Stimulated activated CD4-positive, alpha-beta T cell treated with anti-CD3 and anti-CD28 coated beads, Interleukin-2, amount 100 ng/mL, for 4 hours (primary cell): ENCODE measurements around the gene LCN12.

Experiments used
- DNase-seq: peaks from one replicate; pipeline ENCODE4 v3.0.0-alpha.2; 2020; ENCODE audit warnings: low read depth

Gene LCN12, protein sequence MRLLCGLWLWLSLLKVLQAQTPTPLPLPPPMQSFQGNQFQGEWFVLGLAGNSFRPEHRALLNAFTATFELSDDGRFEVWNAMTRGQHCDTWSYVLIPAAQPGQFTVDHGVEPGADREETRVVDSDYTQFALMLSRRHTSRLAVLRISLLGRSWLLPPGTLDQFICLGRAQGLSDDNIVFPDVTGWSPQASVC

DNA sequence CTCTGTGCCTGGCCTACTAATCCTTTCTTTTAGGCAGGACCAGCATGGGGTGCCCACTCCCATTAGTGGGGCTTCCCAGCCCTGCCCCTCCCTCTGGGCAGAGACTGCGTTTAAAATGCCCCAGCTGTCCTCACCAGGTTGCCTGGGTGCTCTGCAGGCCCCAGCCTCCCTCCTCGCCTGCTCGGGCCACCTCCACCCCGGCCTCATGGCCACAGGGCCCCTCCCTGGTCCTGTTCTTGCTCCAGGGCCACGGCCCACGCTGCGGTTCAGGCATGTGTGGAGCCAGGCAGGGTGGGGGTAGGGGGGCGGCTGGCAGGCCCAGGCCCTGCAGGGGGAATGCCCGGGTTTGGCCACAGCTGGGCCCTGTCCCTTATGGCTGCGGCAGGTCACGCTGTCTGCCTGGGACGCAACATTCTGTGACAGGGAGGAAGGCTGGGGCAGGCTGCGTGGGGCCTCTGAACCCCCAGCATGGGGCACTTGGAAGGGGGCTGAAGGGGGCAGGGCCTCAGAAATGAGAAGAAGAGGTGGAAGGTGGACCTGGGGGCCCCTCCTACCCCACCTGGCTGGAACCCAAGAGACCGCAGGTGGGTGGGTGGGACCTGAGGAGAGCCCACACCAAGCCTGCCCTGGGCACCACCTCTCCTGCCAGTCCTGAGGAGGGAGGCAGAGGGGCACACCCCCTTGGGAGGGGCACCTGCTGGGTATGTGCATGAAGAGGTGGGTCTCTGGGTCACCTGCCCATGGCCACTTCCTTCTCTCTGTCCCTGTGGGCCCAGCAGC is at the start of gene LCN12:
LCN12 (plus strand) TSS at position 733 of the 780 bp plus-strand sequence. CDS start 55 bp downstream, outside the sequence.
- no peak for DNase-seq

DNA sequence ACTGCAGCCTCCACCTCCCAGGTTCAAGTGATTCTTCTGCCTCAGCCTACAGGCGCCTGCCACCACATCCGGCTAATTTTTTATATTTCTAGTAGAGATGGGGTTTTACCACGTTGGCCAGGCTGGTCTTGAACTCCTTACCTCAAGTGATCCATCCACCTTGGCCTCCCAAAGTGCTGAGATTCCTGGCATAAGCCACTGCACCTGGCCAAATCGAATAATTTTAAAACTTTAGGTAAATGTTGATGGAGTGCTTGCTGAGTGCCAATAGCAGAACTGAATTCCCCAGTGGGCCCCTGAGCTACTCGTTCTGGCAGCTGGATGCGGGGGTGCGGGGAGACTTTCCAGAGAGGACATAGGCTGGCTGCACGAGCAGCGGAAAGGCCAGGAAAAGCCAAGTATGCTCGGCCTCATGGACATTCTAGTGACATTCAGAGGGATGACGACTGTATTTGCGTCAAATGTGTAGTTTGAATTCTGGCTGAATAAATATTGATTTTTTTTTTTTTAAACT is 49.0 kb upstream of the LCN12 start:
- DNase-seq: no peak

DNA sequence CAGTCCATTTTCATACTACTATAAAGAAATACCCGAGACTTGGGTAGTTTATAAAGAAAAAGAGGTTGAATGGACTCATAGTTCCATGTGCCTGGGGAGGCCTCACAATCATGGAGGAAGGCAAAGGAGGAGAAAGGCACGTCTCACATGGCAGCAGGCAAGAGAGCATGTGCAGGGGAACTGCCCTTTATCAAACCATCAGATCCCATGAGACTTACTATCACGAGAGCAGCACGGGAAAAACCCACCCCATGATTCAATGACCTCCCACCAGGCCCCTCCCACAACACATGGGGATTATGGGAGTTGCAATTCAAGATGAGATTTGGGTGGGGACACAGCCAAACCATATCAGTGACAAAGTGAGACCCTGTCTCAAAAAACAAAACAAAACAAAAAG is 45.8 kb upstream of the LCN12 start:
- no peak for DNase-seq

DNA sequence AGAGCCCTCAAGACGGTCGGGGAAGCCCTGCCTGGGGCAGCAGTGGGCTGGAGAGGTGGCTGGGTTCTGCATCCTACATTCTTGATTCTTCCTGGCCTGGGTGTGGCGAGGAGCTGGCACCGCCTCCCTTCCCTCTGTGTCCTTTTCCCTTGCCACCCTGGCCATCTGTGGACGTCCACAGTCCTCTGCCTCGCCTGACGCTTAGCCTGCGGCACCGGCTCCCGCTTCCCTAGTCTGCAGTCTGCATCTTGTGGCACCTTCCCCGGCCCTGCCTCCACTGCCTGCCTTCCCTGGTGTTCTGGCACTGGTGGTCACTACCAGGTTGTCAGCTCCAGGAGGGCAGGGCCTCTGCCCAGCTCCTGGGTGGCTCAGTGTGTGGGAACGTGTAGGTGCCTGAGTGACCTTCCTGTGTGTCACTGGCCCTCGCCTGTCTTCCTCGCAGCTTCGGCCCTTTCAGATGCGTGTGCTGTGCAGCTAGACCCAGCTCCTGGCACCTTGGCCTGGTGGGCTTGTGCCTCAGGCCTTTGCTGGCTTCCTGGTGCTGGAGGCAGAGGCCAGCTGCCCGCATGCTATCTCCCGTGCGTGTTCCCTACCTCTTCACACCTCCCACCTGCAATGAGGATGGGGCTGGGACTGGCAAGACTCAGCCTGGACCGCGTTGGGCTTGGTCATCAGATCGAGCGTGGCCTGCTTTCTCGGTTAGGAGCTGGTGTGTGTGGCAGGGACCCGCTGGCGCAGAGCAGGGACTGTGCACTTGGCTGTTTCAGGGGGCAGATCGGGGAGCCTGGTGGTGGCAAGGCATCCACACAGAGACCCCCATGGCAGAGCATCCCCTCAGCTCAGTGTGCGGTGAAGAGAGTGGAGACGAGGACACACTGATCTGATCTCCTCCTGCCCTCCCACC is 44.8 kb upstream of the LCN12 start:
- DNase-seq: no peak

DNA sequence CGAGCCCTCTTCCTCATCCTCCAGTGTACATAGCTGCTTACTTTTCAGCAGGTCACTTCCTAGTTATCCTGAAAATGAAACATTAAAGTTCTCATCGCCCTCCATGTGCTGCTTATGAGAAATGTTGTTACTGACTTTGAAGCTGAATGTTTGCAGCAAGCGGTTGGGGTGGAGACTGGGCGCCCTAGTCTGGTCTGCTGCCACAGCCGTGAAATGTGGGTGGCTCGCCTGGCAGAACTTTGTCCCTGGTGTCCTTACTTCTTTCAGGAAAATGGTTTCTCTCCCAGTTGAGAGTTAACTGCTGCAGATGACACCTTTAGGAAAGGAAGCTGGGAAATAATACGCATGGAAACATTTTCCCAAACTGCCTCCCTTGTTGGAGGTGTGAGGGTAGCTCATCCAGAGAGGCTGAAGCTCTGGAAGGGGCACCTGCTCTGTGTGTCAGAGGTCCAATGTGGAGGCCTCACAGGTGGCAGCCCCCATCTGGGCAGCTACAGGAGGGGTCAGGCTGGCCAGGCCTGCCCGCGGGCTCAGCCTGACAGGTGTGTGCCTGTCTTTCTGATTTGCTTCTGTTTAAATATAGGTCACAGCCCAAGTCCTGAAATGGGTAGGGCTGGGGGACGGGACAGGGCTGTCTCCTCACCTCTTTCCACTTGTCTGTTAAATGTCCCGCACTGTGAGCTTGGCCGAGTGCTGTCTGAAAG is 41.7 kb upstream of the LCN12 start:
- DNase-seq: no peak

DNA sequence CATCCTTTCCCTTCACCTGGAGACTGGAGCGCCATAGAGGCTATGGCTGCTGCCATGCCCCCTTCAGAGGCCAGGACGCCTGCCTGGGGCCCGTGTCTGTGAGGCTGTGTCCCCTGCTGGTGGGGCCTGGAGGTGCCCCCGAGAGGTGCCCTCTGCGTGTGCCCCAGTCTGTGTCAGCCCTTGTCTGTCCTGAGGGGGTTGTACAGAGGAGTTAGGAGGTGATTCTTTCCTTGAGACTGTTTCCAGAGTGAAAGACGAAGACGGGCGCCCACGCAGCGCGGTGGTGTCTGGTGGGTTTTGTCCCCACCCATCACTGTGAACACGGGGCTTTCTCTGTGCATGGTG is 41.2 kb upstream of the LCN12 start:
- no peak for DNase-seq

DNA sequence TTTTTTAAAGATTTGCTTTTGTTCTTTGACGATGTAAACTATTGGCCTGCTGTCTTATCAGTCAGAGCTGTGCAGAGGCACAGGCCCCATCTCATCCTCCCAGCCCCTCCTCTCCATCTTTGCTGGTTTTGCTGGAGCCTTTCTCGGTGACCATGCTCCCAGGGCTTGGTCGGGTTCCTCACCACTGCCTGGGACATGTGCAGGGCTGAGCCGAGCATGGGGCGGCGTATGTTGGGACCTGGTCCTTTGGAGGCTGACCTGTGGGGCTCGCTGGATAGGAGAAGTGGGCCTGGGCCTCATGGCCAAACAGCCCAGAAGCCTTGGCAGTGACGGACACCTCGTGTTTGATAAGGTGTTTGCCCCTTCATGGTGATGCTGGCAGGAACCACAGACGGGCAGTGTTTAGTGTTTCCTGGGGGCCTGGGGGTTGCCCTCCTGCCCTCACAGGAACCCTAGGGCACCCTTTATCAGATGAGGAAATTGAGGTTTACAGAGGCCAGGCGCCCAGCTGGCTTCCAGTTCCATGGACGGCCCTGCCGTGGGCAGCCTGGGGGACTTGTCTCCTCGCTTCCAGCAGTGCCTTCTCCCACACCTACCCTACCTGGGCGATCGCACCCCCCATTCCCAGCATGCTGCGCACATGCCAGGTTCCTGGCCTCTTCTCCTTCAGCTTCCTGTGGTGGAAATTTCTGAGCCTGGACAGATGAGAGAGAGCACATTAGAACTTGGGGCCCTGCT is 38.2 kb upstream of the LCN12 start:
- no peak for DNase-seq

DNA sequence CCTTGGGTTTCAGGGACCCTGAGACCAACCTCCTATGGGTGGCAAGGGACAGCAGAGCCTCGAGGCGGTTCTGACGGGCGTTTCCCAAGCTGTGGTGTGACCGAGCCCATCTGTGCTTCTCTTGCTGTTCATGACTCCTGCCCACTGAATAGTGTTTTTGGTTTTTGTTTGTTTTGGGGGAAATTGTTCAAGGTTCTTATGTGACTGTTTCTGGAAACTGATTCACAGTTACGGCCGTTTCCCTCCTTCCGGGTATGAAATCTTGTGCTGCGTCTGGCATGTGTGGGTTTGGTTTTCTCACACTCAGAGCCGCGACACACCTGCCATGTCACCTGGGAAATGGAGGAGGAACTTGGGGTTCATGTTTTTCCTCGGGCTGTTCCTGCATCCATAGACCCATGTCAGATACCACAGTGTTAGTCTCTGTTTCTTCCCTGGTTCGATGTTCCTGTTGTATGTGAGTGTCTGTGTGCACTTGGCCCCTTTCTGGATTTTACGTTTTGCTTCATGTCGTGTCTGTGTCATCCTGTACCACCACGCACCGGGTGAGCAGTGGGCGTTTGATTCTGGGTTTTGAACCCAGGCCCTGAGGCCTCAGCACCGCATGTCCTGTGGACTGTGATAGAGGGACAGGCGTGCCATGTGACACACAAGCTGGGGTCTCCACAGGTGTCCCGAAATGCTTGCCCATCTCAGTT is 36.3 kb upstream of the LCN12 start:
- DNase-seq: no peak

DNA sequence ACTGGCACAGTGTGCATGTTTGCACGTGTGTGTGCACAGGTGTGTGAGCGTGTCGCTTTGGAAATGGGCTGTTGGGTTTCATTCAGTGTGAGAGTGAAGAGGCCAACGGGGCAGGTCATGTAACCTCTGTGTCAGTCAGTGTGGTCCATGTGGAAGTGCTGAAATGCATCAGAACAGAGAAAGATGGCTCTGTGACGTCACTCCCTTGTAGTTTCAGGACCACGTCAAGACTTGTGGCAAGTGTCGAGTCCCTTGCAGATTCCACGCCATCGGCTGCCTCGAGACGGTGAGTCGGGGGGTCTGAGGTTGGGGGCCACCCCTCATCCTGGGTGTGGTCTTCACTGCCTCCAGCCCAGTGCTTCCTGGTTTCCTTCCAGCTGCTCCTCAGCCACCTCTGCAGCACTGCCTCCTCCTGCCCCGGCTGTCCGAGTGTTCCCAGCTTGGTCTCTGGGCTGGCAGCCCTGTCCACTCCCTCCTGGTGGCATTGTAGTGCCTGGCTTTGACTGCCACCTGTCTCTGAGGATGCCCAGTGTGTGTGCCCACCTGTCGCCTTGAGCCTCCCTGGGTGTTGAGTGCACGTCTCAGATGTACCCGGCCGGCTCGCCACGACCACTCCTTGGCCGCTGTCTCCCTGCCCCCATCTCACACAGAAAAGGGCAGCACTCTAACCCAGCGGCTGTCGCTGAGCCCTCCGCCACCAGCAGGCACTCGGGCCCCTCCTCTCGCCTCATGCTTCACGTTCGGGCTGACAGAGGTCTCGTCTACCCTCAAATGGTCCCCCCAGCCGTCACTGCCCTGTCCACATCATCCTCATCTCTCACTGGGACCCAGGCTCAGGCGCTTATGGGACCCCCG is 35.5 kb upstream of the LCN12 start:
- DNase-seq: no peak

DNA sequence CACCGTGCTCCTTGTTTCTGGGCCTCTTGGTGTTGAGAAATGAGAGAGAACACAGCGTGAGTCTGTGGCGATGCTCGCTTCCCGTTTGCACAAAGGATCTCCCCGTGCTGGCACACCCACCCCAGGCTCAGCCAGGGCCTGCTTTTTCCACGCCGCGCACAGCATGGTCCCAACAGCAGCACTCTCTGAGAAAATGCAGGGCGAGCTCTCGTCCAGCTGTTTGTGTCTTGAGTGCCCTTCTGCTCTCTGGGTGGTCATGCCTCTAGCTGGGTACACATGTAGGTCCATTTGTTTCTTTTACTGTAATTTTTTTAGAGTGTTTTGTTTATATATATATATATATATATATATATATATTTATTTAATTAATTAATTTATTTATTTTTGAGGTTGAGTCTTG is 34.2 kb upstream of the LCN12 start:
- DNase-seq: no peak

DNA sequence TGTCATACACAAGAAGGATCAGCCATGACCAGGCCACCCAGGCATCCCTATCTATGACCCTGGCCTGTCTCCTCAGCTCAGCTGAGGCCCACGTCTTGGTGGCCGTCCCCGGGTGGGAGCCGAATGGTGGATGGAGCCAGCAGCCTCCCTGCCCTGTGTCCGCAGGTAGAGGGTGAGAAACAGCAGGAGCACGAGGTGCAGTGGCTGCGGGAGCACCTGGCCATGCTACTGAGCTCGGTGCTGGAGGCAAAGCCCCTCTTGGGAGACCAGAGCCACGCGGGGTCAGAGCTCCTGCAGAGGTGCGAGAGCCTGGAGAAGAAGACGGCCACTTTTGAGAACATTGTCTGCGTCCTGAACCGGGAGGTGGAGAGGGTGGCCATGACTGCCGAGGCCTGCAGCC is 32.0 kb upstream of the LCN12 start:
- no peak for DNase-seq

DNA sequence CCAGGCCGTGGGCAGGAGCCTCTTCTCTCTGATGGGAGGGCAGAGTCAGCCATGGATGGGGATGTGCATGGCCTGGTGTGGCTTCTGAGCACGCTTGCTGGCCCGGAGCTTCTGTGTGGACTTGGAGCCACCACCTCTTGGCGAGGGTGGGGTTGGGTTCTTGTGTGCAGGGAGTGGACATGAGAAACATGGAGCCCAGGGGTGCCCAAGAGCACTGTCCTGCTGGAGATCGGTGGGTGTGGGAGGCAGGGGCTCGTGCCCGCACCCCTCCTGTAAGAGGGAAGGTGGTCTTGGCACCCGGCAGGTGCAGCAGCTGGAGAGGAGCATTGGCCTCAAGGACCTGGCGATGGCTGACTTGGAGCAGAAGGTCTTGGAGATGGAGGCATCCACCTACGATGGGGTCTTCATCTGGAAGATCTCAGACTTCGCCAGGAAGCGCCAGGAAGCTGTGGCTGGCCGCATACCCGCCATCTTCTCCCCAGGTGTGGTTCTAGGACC is 31.3 kb upstream of the LCN12 start:
- no peak for DNase-seq

DNA sequence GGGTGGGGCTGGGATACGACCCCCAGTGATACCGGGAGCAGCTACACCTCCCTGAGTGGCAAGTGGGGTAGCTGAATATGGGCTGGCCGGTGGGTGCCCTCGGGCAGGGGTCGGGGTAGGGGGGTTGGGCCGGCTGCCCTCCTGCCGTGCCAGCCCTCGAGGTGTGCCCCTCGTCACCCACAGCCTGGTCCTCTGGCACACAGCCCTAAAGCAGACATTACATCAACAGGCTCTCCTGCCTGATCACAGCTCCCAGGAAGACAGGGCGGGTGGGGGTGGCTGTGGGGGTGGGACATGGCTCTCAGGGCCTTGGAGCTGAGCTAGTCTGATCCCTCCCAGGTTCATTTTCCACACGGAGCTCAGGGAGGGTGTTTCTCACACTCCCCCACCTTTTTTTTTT is 30.8 kb upstream of the LCN12 start:
- no peak for DNase-seq

DNA sequence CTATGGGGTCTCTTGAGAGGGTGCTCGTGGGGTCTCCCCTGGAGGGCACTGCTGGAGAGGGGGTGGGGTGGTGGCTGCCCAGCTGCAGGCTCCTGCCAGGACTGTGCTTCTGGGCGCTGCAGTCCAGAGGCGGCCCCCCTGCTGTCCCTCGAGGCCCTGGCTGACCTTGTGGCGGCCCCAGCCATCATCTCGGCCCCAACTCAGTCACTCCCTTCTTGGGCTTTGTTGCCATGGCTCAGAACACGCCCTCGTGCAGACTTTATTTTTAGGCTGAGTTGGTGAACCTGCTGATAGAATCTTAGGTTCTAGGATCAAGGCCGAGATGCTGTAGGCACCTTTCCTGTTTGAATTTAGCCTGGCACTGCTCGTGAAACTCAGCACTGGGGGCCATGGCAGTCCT is 30.4 kb upstream of the LCN12 start:
- DNase-seq: no peak

DNA sequence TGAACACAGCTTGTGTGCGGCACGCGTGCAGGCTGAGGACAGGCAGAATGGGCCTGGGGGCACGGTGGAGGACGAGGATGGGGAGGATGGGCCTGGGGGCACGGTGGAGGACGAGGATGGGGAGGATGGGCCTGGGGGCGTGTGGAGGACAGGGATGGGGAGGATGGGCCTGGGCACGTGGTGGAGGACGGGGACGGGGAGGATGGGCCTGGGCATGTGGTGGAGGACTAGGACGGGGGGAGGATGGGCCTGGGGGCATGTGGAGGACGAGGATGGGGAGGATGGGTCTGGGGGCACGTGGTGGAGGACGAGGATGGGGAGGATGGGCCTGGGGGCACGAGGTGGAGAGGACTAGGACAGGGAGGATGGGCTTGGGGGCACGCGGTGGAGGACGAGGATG is 29.5 kb upstream of the LCN12 start:
- no peak for DNase-seq

DNA sequence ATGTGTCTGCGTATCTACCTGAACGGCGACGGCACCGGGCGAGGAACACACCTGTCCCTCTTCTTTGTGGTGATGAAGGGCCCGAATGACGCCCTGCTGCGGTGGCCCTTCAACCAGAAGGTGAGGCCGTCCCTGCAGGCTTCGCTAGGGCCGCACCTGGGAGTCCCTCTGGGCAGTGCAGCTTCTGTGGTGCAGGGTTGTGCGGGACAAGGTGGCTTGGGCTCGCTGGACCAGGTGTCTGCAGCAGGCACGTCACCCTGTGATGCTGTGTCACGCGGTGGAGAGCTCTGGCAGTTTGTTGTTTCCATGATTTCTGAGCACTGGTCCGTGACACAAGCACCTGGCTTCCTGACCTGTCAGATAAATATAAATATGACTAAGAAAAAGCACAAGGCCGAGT is 28.2 kb upstream of the LCN12 start:
- DNase-seq: no peak

DNA sequence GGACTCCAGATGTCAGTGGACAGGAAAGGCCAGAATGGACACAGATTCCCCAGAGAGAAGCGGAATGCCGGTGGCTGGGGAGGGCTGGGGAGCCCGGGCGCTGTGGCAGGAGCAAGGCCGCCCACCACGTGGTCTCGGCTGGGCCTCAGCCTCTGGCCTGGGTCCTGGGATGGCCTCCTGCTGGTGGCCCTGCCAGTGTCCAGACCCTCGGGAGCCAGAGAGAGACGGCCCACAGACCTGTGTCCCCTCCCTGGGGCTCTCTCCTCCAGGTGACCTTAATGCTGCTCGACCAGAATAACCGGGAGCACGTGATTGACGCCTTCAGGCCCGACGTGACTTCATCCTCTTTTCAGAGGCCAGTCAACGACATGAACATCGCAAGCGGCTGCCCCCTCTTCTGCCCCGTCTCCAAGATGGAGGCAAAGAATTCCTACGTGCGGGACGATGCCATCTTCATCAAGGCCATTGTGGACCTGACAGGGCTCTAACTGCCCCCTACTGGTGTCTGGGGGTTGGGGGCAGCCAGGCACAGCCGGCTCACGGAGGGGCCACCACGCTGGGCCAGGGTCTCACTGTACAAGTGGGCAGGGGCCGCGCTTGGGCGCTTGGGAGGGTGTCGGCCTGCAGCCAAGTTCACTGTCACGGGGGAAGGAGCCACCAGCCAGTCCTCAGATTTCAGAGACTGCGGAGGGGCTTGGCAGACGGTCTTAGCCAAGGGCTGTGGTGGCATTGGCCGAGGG is 26.5 kb upstream of the LCN12 start:
- DNase-seq: no peak

DNA sequence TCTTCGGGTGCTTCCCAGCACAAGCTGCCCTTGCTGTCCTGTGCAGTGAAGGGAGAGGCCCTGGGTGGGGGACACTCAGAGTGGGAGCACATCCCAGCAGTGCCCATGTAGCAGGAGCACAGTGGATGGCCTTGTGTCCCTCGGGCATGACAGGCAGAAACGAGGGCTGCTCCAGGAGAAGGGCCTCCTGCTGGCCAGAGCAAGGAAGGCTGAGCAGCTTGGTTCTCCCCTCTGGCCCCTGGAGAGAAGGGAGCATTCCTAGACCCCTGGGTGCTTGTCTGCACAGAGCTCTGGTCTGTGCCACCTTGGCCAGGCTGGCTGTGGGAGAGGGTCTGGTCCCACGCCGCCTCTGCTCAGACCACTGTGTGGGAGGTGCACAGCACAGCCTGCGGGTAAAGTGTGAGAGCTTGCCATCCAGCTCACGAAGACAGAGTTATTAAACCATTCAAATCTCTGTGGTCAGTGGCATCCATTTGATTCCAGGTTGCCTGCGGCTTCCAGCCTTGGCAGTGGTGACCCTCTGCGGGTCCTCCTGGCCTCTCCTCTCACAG is 25.8 kb upstream of the LCN12 start:
- DNase-seq: no peak

DNA sequence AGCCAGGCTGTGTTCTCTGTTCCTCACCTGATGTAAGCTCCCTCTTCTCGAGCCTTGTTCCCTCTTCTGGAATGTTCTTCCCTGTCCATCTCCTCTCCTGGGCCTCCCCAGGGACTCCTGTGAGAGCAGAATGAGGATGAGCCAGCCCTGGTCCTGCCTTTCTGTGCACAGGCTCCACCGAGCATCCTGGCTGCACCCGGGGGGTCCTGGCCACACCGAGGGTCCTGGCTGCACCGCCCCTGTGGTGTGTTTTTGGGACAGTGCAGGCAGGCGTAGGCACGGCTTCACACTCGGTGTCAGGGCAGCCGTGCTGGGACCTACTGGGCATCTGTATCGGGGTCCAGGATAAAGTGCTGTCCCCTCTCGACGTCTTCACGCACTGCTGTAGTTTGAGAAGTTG is 25.3 kb upstream of the LCN12 start:
- DNase-seq: no peak
